H1 (cell line): ENCODE results near the gene AQP6. TPM values are rescaled to one million over a fixed set of nuclear protein-coding genes. Genes with fewer than 3 reads are reported as not detected.

Experiments
- CTCF ChIA-PET: fragments of 300-600 bp; sonication (Branson Sonifier 250); formaldehyde crosslinking; loops from one replicate; lab custom pipeline; 2021; ENCODE audit not compliant: partially characterized antibody; lab: Charles Lee
- POLR2A ChIA-PET: fragments of 300-600 bp; sonication (Branson Sonifier 250); formaldehyde crosslinking; loops from one replicate; lab custom pipeline; 2021; ENCODE audit warnings: inconsistent platforms; ENCODE audit not compliant: partially characterized antibody; lab: Charles Lee
- DNase-seq, 2 experiments: peaks; one replicate each; pipeline versions ENCODE4 v3.0.0 to v3.0.0-alpha.2; 2010 to 2022; ENCODE audit warnings: low spot score in 2 of 2, low read depth in 1 of 2, mixed read lengths in 1 of 2
- FAIRE-seq: peaks from 2 replicates; lab custom pipeline; 2011; peaks lifted over from hg19 to GRCh38; lab: Jason Lieb, UNC
- H2AFZ ChIP-seq: 2 replicates; pipeline ENCODE4 v1.8.1; 2012; ENCODE audit warnings: low read length, inconsistent platforms
- H2AK5ac ChIP-seq: 2 replicates; pipeline ENCODE4 v1.6.1; 2013; ENCODE audit warnings: low read depth, low read length
- H2BK120ac ChIP-seq: replicated peaks from 2 replicates; pipeline ENCODE3; 2013; ENCODE audit warnings: low read depth, low read length, inconsistent platforms
- H2BK12ac ChIP-seq: 2 replicates; pipeline ENCODE4 v1.6.1; 2013; ENCODE audit warnings: low read depth, low read length
- H2BK15ac ChIP-seq: 2 replicates; pipeline ENCODE4 v1.6.1; 2013; ENCODE audit warnings: low read length
- H2BK20ac ChIP-seq: 2 replicates; pipeline ENCODE4 v1.6.1; 2013; ENCODE audit warnings: low read length
- H2BK5ac ChIP-seq: 2 replicates; pipeline ENCODE4 v1.6.1; 2013; ENCODE audit warnings: low read depth, low read length
- H3K14ac ChIP-seq: 2 replicates; pipeline ENCODE4 v1.6.1; 2013; ENCODE audit warnings: inconsistent platforms; ENCODE audit not compliant: insufficient read length
- H3K18ac ChIP-seq: 2 replicates; pipeline ENCODE4 v1.6.1; 2013; ENCODE audit warnings: low read length; ENCODE audit errors: extremely low read depth
- H3K23ac ChIP-seq: 2 replicates; pipeline ENCODE4 v1.6.1; 2013; ENCODE audit warnings: inconsistent platforms; ENCODE audit not compliant: insufficient read length
- H3K23me2 ChIP-seq: 2 replicates; pipeline ENCODE4 v1.6.1; 2013; ENCODE audit warnings: low read depth, low read length
- H3K27ac ChIP-seq: 2 replicates; pipeline ENCODE4 v1.6.1; 2011; ENCODE audit warnings: low read depth, low read length, inconsistent platforms
- H3K27me3 ChIP-seq, 4 experiments: replicated peaks in 1 of 4; 1 replicate in 1 of 4; 2 replicates in 3 of 4; pipeline versions ENCODE4 v1.6.1 to v1.8.1; 2011 to 2013; ENCODE audit warnings: low read length in 3 of 4, mild to moderate bottlenecking in 3 of 4, inconsistent platforms in 2 of 4, mixed read lengths in 2 of 4, moderate library complexity in 1 of 4; ENCODE audit not compliant: control insufficient read depth in 3 of 4, insufficient read depth in 3 of 4; ENCODE audit errors: extremely low read depth in 1 of 4
- H3K36me3 ChIP-seq, 4 experiments: 2 replicates each; pipeline versions ENCODE4 v1.6.1 to v1.8.1; 2011 to 2013; ENCODE audit warnings: mild to moderate bottlenecking in 4 of 4, low read length in 3 of 4, moderate library complexity in 2 of 4, control low read depth in 1 of 4, inconsistent platforms in 1 of 4; ENCODE audit not compliant: insufficient read depth in 4 of 4, control insufficient read depth in 2 of 4
- H3K4ac ChIP-seq: replicated peaks from 2 replicates; pipeline ENCODE3; 2013; ENCODE audit warnings: low read length, low read depth, mixed read lengths, inconsistent platforms; ENCODE audit not compliant: insufficient read length
- H3K4me1 ChIP-seq, 4 experiments: replicated peaks in 1 of 4; 1 replicate in 1 of 4; 2 replicates in 3 of 4; pipeline versions ENCODE4 v1.6.1 to v1.8.1; 2011 to 2013; ENCODE audit warnings: low read length in 3 of 4, inconsistent platforms in 2 of 4, mixed read lengths in 1 of 4; ENCODE audit not compliant: insufficient read depth in 4 of 4, control insufficient read depth in 3 of 4
- H3K4me2 ChIP-seq, 2 experiments: 2 replicates each; pipeline versions ENCODE4 v1.6.1 to v1.8.1; 2011 to 2013; ENCODE audit warnings: low read depth in 2 of 2, low read length in 2 of 2, control low read depth in 1 of 2, inconsistent platforms in 1 of 2, mild to moderate bottlenecking in 1 of 2; ENCODE audit not compliant: insufficient read depth in 1 of 2
- H3K4me3 ChIP-seq, 4 experiments: fragments of 200-600, 300-600 bp in 1 of 4; sonication (generic), shearing (Covaris generic), sonication (Bioruptor Twin) in 1 of 4; 2 replicates each; pipeline versions ENCODE4 v1.5.1 to v1.8.1; 2011 to 2016; ENCODE audit warnings: low read length in 4 of 4, low read depth in 3 of 4, control low read depth in 2 of 4, inconsistent platforms in 2 of 4, mild to moderate bottlenecking in 2 of 4, mixed read lengths in 1 of 4, moderate library complexity in 1 of 4; ENCODE audit not compliant: insufficient read depth in 2 of 4; ENCODE audit errors: extremely low read depth in 1 of 4
- H3K56ac ChIP-seq: replicated peaks from 2 replicates; pipeline ENCODE3; 2013; ENCODE audit warnings: low read depth, mild to moderate bottlenecking, mixed read lengths, low read length, inconsistent platforms; ENCODE audit not compliant: insufficient read length
- H3K79me1 ChIP-seq: 2 replicates; pipeline ENCODE4 v1.6.1; 2013; ENCODE audit warnings: low read depth, low read length, control low read depth
- H3K79me2 ChIP-seq, 2 experiments: 2 replicates each; pipeline versions ENCODE4 v1.6.1 to v1.8.1; 2012 to 2013; ENCODE audit warnings: low read length in 2 of 2, mild to moderate bottlenecking in 2 of 2, inconsistent platforms in 1 of 2; ENCODE audit not compliant: insufficient read depth in 2 of 2, control insufficient read depth in 1 of 2
- H3K9ac ChIP-seq, 4 experiments: replicated peaks in 1 of 4; 1 replicate in 1 of 4; 2 replicates in 3 of 4; pipeline versions ENCODE4 v1.6.1 to v1.8.1; 2011 to 2013; ENCODE audit warnings: low read depth in 3 of 4, low read length in 3 of 4, control low read depth in 2 of 4, mild to moderate bottlenecking in 2 of 4, moderate library complexity in 2 of 4, inconsistent platforms in 1 of 4; ENCODE audit errors: extremely low read depth in 1 of 4
- H3K9me3 ChIP-seq, 2 experiments: 2 replicates each; pipeline versions ENCODE4 v1.6.1 to v1.8.1; 2012 to 2013; ENCODE audit warnings: mild to moderate bottlenecking in 2 of 2, moderate library complexity in 2 of 2, control low read depth in 1 of 2, inconsistent platforms in 1 of 2, low read depth in 1 of 2, low read length in 1 of 2, mixed read lengths in 1 of 2; ENCODE audit not compliant: insufficient read depth in 2 of 2
- H4K20me1 ChIP-seq, 2 experiments: replicated peaks in 1 of 2; 2 replicates each; pipeline versions ENCODE3 to v1.8.1; 2011 to 2013; ENCODE audit warnings: inconsistent platforms in 2 of 2, low read length in 2 of 2, mild to moderate bottlenecking in 1 of 2; ENCODE audit not compliant: insufficient read depth in 2 of 2, control insufficient read depth in 1 of 2
- H4K5ac ChIP-seq: 2 replicates; pipeline ENCODE4 v1.6.1; 2013; ENCODE audit warnings: low read length, low read depth, mixed read lengths, inconsistent platforms; ENCODE audit not compliant: insufficient read length
- H4K8ac ChIP-seq: 2 replicates; pipeline ENCODE4 v1.8.0; 2013; ENCODE audit warnings: mild to moderate bottlenecking, moderate library complexity, low read length, inconsistent platforms; ENCODE audit not compliant: insufficient read depth; ENCODE audit errors: extremely low read depth
- H4K91ac ChIP-seq: replicated peaks from 2 replicates; pipeline ENCODE3; 2013; ENCODE audit warnings: low read length, mixed read lengths, inconsistent platforms; ENCODE audit not compliant: insufficient read length
- BACH1 ChIP-seq: IDR thresholded peaks from 2 replicates; pipeline ENCODE4 v1.6.1; 2012; ENCODE audit warnings: low read length, improper control_type of control experiment
- BCL11A ChIP-seq, 2 experiments: IDR thresholded peaks; one replicate each; pipeline ENCODE4 v1.6.1; 2011; ENCODE audit warnings: low read depth in 2 of 2, low read length in 2 of 2, mild to moderate bottlenecking in 2 of 2
- GABPA ChIP-seq: IDR thresholded peaks from 2 replicates; pipeline ENCODE4 v1.6.1; 2011; ENCODE audit warnings: mild to moderate bottlenecking, low read length, moderate library complexity, borderline replicate concordance; ENCODE audit not compliant: insufficient read depth
- RFX5 ChIP-seq: IDR thresholded peaks from 2 replicates; pipeline ENCODE4 v1.6.1; 2011; ENCODE audit warnings: low read depth, low read length, improper control_type of control experiment, borderline replicate concordance
- RXRA ChIP-seq: IDR thresholded peaks from 2 replicates; pipeline ENCODE4 v1.6.1; 2011; ENCODE audit warnings: low read depth, mild to moderate bottlenecking, low read length, moderate library complexity; ENCODE audit not compliant: insufficient read depth
- SIRT6 ChIP-seq: IDR thresholded peaks from one replicate; pipeline ENCODE4 v1.7.1; 2012; ENCODE audit warnings: low read length, inconsistent platforms
- SRF ChIP-seq: IDR thresholded peaks from 2 replicates; pipeline ENCODE4 v1.6.1; 2011; ENCODE audit warnings: mild to moderate bottlenecking, low read depth, low read length, moderate library complexity
- YY1 ChIP-seq: IDR thresholded peaks from 2 replicates; pipeline ENCODE4 v1.6.1; 2011; ENCODE audit warnings: low read depth, mild to moderate bottlenecking, low read length
- WGBS, 2 experiments: shearing (Covaris generic) in 1 of 2; methylation state at CpG; one replicate each; pipeline versions ENCODE4 v1.1.6 to v1.1.7; 2013 to 2015; ENCODE audit warnings: low lambda C conversion rate in 2 of 2, mixed read lengths in 2 of 2, inconsistent platforms in 1 of 2, low coverage in 1 of 2, missing lambda C conversion rate in 1 of 2; ENCODE audit not compliant: insufficient replicate concordance in 2 of 2, insufficient coverage in 1 of 2, insufficient read length in 1 of 2; ENCODE audit errors: extremely low coverage in 1 of 2, missing lambda C conversion rate in 1 of 2; 5-methylcytosine and 5-hydroxymethylcytosine counted together
- polyA plus RNA-seq, 7 experiments: library from polyadenylated mRNA; depleted of rRNA in 3 of 7; stranded (reverse) in 5 of 7; unstranded in 2 of 7; fragments of >200 nt in 5 of 7; fragments of 200-250 nt in 2 of 7; gene quantifications; 1 replicate in 5 of 7; 2 replicates in 1 of 7; 4 replicates in 1 of 7; pipeline versions ENCODE4 v1.2.1 to v1.2.3, GENCODE V29; 2011 to 2013; ENCODE audit warnings: missing spikeins in 2 of 7, mixed read lengths in 2 of 7
- total RNA-seq: library from RNA; stranded (reverse); fragmentation: NEBNext Ultra II Directional; extraction: Animal tissue kit (Norgen Biotek cat#: 25700); gene quantifications from 2 replicates; pipeline ENCODE4 v1.2.1, GENCODE V29; 2021
- TF ChIP-seq, protein P1 (sequence below): IDR thresholded peaks from 2 replicates; pipeline ENCODE4 v1.6.1; 2012; ENCODE audit warnings: inconsistent platforms
- TF ChIP-seq, protein P2 (sequence below), 3 experiments: IDR thresholded peaks; 1 replicate in 2 of 3; 2 replicates in 1 of 3; pipeline versions ENCODE4 v1.5.1 to v1.6.1; 2011; ENCODE audit warnings: low read length in 3 of 3, mild to moderate bottlenecking in 3 of 3, inconsistent platforms in 2 of 3, low read depth in 1 of 3, moderate library complexity in 1 of 3; ENCODE audit not compliant: insufficient read depth in 1 of 3; ENCODE audit errors: control extremely low read depth in 1 of 3

AQP6 gene
- total and polyA plus RNA-seq, 2 of the 8 experiments (the other 6 are each of a cell fraction or from before 2014, with no cell fraction given) = 0.03 to 0.17 TPM

DNA sequence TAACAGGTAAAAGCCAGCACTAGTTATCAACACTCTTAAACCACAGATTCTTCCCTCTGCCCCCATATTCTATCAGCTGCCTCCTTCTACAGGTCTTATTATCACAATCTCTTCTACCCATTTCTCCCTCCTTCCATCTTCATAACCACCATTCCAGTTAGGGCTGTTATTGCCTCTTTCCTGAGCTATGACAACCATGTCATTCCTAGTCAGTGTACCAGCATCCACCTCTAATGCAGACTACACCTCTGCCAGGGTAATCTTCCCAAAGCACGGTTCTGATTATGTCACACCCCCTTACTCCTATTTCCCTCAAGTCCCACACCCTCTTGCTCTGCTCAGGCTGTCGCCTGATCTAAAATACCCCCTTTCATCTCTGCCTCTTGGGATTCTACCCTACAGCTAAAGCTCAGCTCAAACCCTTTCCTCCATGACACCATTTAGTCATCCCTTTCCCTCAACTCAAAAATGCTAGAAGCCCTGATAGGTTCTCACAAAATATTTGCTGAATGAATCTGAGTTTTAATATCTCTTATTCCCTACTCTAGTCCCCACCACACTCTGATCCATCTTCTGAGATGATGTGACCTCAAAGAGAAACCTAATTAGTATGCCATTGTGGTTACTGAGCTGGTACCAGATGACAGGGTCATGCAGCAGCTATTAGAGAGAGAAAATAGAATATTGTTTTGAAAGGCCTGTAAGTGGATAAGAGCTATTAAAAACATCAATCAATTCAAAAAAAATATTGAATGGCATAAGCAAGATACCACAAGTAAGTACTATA lies 40.8 kb downstream of the AQP6 start:
- no peak overlapping the region for H2BK5ac ChIP-seq
- no peak overlapping the region for H3K14ac ChIP-seq
- no peak overlapping the region for H2AK5ac ChIP-seq
- H4K91ac ChIP-seq = no peak overlapping the region
- no peak overlapping the region for H2BK15ac ChIP-seq
- H3K23ac ChIP-seq = no peak overlapping the region
- H3K36me3 ChIP-seq = peaks cover 0 to 12% (median 2%) of the 10 kb centered on the region in 4 experiments; a peak in 2 of 8 replicates
- ChIA-PET POLR2A (no interaction called here), CTCF (interaction anchor here (0.8 to 1.9 kb wide), 4 partner anchors 10 to 236 kb away, joined by 3 to 8 read pairs (median 4); no protein-coding TSS in a partner anchor)
- no peak overlapping the region for H3K4me2 ChIP-seq
- peaks cover 4% of the 10 kb centered on the region for H3K79me1 ChIP-seq
- peaks cover 2% of the 10 kb centered on the region; the same call in 1 of the 2 replicates for H3K23me2 ChIP-seq
- 83% methylated on average over 2 of the region's 2 CpGs; no CpG with 5 or more reads in 1 of the 2 experiments for WGBS, 2 experiments
- no peak overlapping the region for H2AFZ ChIP-seq
- no peak overlapping the region for H2BK12ac ChIP-seq
- H4K5ac ChIP-seq = no peak overlapping the region
- FAIRE-seq (no peak), DNase-seq (no peak)
- H3K4me3 ChIP-seq = no peak overlapping the region
- no peak overlapping the region for H3K56ac ChIP-seq
- no peak overlapping the region; a peak in 1 of 7 replicates for H3K9ac ChIP-seq
- H3K4me1 ChIP-seq = peaks cover 0 to 2% (median 0%) of the 10 kb centered on the region in 4 experiments; a peak in 1 of 7 replicates
- H2BK120ac ChIP-seq = no peak overlapping the region
- H3K27me3 ChIP-seq = no peaks in the 10 kb centered on the region
- H4K8ac ChIP-seq = no peak overlapping the region
- H4K20me1 ChIP-seq = no peaks in the 10 kb centered on the region
- H3K79me2 ChIP-seq = peaks cover 0 to 22% of the 10 kb centered on the region in 2 experiments; a peak in 2 of 4 replicates
- H3K4ac ChIP-seq = no peak overlapping the region
- no peak overlapping the region for H2BK20ac ChIP-seq
- H3K18ac ChIP-seq = no peak overlapping the region
- H3K9me3 ChIP-seq = no peaks in the 10 kb centered on the region
- H3K27ac ChIP-seq = no peak overlapping the region
- TF ChIP-seq BCL11A (IDR thresholded peaks at IDR 0.05; ENCODE audit: low read depth in 2 of 2, low read length in 2 of 2) = no peak
- TF ChIP-seq RXRA = no peak
- TF ChIP-seq GABPA = no peak
- no peak for TF ChIP-seq SIRT6
- no peak for TF ChIP-seq YY1
- TF ChIP-seq, protein P1, sequence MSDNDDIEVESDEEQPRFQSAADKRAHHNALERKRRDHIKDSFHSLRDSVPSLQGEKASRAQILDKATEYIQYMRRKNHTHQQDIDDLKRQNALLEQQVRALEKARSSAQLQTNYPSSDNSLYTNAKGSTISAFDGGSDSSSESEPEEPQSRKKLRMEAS = no peak
- TF ChIP-seq SRF = no peak
- no peak for TF ChIP-seq RFX5
- TF ChIP-seq BACH1 = no peak
- TF ChIP-seq, protein P2, sequence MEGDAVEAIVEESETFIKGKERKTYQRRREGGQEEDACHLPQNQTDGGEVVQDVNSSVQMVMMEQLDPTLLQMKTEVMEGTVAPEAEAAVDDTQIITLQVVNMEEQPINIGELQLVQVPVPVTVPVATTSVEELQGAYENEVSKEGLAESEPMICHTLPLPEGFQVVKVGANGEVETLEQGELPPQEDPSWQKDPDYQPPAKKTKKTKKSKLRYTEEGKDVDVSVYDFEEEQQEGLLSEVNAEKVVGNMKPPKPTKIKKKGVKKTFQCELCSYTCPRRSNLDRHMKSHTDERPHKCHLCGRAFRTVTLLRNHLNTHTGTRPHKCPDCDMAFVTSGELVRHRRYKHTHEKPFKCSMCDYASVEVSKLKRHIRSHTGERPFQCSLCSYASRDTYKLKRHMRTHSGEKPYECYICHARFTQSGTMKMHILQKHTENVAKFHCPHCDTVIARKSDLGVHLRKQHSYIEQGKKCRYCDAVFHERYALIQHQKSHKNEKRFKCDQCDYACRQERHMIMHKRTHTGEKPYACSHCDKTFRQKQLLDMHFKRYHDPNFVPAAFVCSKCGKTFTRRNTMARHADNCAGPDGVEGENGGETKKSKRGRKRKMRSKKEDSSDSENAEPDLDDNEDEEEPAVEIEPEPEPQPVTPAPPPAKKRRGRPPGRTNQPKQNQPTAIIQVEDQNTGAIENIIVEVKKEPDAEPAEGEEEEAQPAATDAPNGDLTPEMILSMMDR (IDR thresholded peaks at IDR 0.05; ENCODE audit: control extremely low read depth in 1 of 3, insufficient read depth in 1 of 3, low read depth in 1 of 3, low read length in 3 of 3) = no peak
